ENCODE results near the gene MCCC1.
"Not testable (repeated sequence)": the region's sequence is repeated elsewhere in the genome, so short reads cannot be mapped to it uniquely, and the experiment has no call there.

Gene MCCC1

GRCh38 chr3:183046883-183047282, 52.4 kb downstream of the MCCC1 start:
- no peak for DNase-seq (ENCODE audit: low read depth, low spot score)

- DNase-seq (ENCODE audit: low read depth, low spot score): no peak
Observed at GRCh38 chr3:183044547-183045229, 54.6 kb downstream of the MCCC1 start.

- DNase-seq (ENCODE audit: low read depth, low spot score): no peak
Observed at GRCh38 chr3:183038757-183039156, 60.5 kb downstream of the MCCC1 start.

- no peak for DNase-seq (ENCODE audit: low read depth, low spot score)
Observed at GRCh38 chr3:183038221-183038620, 61.1 kb downstream of the MCCC1 start.

GRCh38 chr3:183033746-183034145, 65.5 kb downstream of the MCCC1 start:
- DNase-seq (ENCODE audit: low read depth, low spot score): no peak

- no peak for DNase-seq (ENCODE audit: low read depth, low spot score)
Observed at GRCh38 chr3:183032880-183033555, 66.3 kb downstream of the MCCC1 start.

- DNase-seq (ENCODE audit: low read depth, low spot score): no peak
Observed at GRCh38 chr3:183031826-183032225, 67.5 kb downstream of the MCCC1 start.

GRCh38 chr3:183028416-183028815, 70.9 kb downstream of the MCCC1 start:
- no peak for DNase-seq (ENCODE audit: low read depth, low spot score)

GRCh38 chr3:183027276-183027675, 72.0 kb downstream of the MCCC1 start:
- DNase-seq (ENCODE audit: low read depth, low spot score): no peak

GRCh38 chr3:183022936-183023516, 76.3 kb downstream of the MCCC1 start:
- no peak for DNase-seq (ENCODE audit: low read depth, low spot score)

GRCh38 chr3:183018421-183019192, 80.7 kb downstream of the MCCC1 start:
- no peak for DNase-seq (ENCODE audit: low read depth, low spot score)

GRCh38 chr3:183015185-183015584, 84.1 kb downstream of the MCCC1 start:
- no peak for DNase-seq (ENCODE audit: low read depth, low spot score)

GRCh38 chr3:183013856-183014255, 85.4 kb downstream of the MCCC1 start:
- DNase-seq (ENCODE audit: low read depth, low spot score): no peak

- no peak for DNase-seq (ENCODE audit: low read depth, low spot score)
Observed at GRCh38 chr3:183013074-183013473, 86.2 kb downstream of the MCCC1 start.

GRCh38 chr3:183008800-183009199, 90.5 kb downstream of the MCCC1 start:
- no peak for DNase-seq (ENCODE audit: low read depth, low spot score)

GRCh38 chr3:183008303-183008702, 91.0 kb downstream of the MCCC1 start:
- DNase-seq (ENCODE audit: low read depth, low spot score): no peak

GRCh38 chr3:183006396-183007002, 92.8 kb downstream of the MCCC1 start:
- DNase-seq (ENCODE audit: low read depth, low spot score): peak; percentile 38

- no peak for DNase-seq (ENCODE audit: low read depth, low spot score)
Observed at GRCh38 chr3:182999767-183000166, 99.5 kb downstream of the MCCC1 start.

GRCh38 chr3:182993486-182994201, 105.7 kb downstream of the MCCC1 start:
- DNase-seq (ENCODE audit: low read depth, low spot score): not testable (repeated sequence)

GRCh38 chr3:182989566-182989965, 109.7 kb downstream of the MCCC1 start:
- DNase-seq (ENCODE audit: low read depth, low spot score): no peak

- no peak for DNase-seq (ENCODE audit: low read depth, low spot score)
Observed at GRCh38 chr3:182986021-182986420, 113.3 kb downstream of the MCCC1 start.

All from ELF-1 (cell line).